ENCODE results near the gene ADGRL2.
A peak's percentile ranks its signal among the peaks of the same experiment; 100 is the strongest.

ADGRL2 gene

GRCh38 chr1:81819613-81820012 is 18.9 kb downstream of the ADGRL2 start (continued):
- TF ChIP-seq ZNF169 (tag by site-specific recombination; IDR thresholded peaks at IDR 0.05) = no peak
- no peak for TF ChIP-seq ZBTB8A (tag by site-specific recombination; IDR thresholded peaks at IDR 0.05)
- TF ChIP-seq PRDM6 (tag by site-specific recombination; IDR thresholded peaks at IDR 0.05) = 0 out of 2 replicates have a peak, but pooled peaks have one; percentile 27
- TF ChIP-seq ZNF585B (tag by site-specific recombination; IDR thresholded peaks at IDR 0.05) = no peak
- no peak for TF ChIP-seq ZNF335 (tag by site-specific recombination; conservative IDR thresholded peaks at IDR 0.05)
- no peak for TF ChIP-seq ZBTB21 (tag by site-specific recombination; IDR thresholded peaks at IDR 0.05)
- TF ChIP-seq SETDB1 (IDR thresholded peaks at IDR 0.05; ENCODE audit: insufficient read length, low read length) = no peak
- TF ChIP-seq SP3 (tag by site-specific recombination; IDR thresholded peaks at IDR 0.05) = no peak

GRCh38 chr1:81820765-81821164 is 20.0 kb downstream of the ADGRL2 start:
- Histone ChIP-seq H3K4me3 (ENCODE audit: low read depth, low read length) (no peak overlapping the region), H3K4me1 (ENCODE audit: control insufficient read depth, insufficient read depth, low read length) (peaks cover 12% of the 10 kb centered on the region), H3K36me3 (ENCODE audit: control insufficient read depth in 2 of 2, insufficient read depth in 1 of 2, low read length in 2 of 2) (no peaks in the 10 kb centered on the region), H3K27ac (ENCODE audit: extremely low read depth, low read depth, low read length) (no peak overlapping the region), H3K9me3 (ENCODE audit: control insufficient read depth, insufficient read depth, low read depth, low read length) (no peaks in the 10 kb centered on the region)
- ChIA-PET POLR2A (no interaction called here), CTCF (no interaction called here)
- no peak for TF ChIP-seq ZNF785 (tag by site-specific recombination; IDR thresholded peaks at IDR 0.05)
- no peak for TF ChIP-seq ZBTB8A (tag by site-specific recombination; IDR thresholded peaks at IDR 0.05)
- TF ChIP-seq ZNF639 (tag by site-specific recombination; IDR thresholded peaks at IDR 0.05) = no peak
- no peak for TF ChIP-seq GFI1B (tag by site-specific recombination; IDR thresholded peaks at IDR 0.05)
- no peak for TF ChIP-seq SP7 (tag by site-specific recombination; IDR thresholded peaks at IDR 0.05)
- TF ChIP-seq ZNF155 (tag by site-specific recombination; IDR thresholded peaks at IDR 0.05) = no peak
- TF ChIP-seq KLF10 (tag by site-specific recombination; IDR thresholded peaks at IDR 0.05) = no peak
- no peak for TF ChIP-seq INSM2 (tag by site-specific recombination; IDR thresholded peaks at IDR 0.05)
- no peak for TF ChIP-seq ZNF48 (tag by site-specific recombination; IDR thresholded peaks at IDR 0.05)

GRCh38 chr1:81823082-81823481 is 22.3 kb downstream of the ADGRL2 start:
- TF ChIP-seq ZNF398 (tag by site-specific recombination; IDR thresholded peaks at IDR 0.05) = 0 out of 2 replicates have a peak, but pooled peaks have one; percentile 17
- no peak for TF ChIP-seq ZFP37 (tag by site-specific recombination; IDR thresholded peaks at IDR 0.05)
- TF ChIP-seq SP2 (tag by site-specific recombination; IDR thresholded peaks at IDR 0.05) = no peak
- TF ChIP-seq ZNF366 (tag by site-specific recombination; conservative IDR thresholded peaks at IDR 0.05) = peak; percentile 82
- Histone ChIP-seq H3K36me3 (ENCODE audit: control insufficient read depth in 2 of 2, insufficient read depth in 1 of 2, low read length in 2 of 2) (no peaks in the 10 kb centered on the region), H3K4me3 (ENCODE audit: low read depth, low read length) (no peak overlapping the region), H3K4me1 (ENCODE audit: control insufficient read depth, insufficient read depth, low read length) (peaks cover 16% of the 10 kb centered on the region), H3K27ac (ENCODE audit: extremely low read depth, low read depth, low read length) (no peak overlapping the region), H3K9me3 (ENCODE audit: control insufficient read depth, insufficient read depth, low read depth, low read length) (no peaks in the 10 kb centered on the region)
- ChIA-PET CTCF (interaction anchor here (0.9 kb wide), 1 partner anchor 9 kb away, joined by 3 read pairs; no protein-coding TSS in a partner anchor), POLR2A (interaction anchor here (0.5 kb wide), 1 partner anchor 306 kb away, joined by 3 read pairs; no protein-coding TSS in a partner anchor)
